Tibial artery (tissue), 4 donors: ENCODE data around the gene MYO9A.

Experiments
- DNase-seq, 2 donors: peaks; one replicate each; pipeline ENCODE4 v3.0.0-alpha.2; 2019
- H3K27ac ChIP-seq, 2 donors: fragments of 200-600 bp; sonication (generic) in 1 of 2; 1 replicate in 1 of 2; 2 replicates in 1 of 2; pipeline ENCODE4 v1.5.1; 2018 to 2019; ENCODE audit warnings: mild to moderate bottlenecking in 1 of 2
- H3K27me3 ChIP-seq, 2 donors: fragments of 200-600 bp; sonication (generic) in 1 of 2; one replicate each; pipeline versions ENCODE4 v1.5.1 to v1.6.0; 2016 to 2019
- H3K36me3 ChIP-seq, 3 donors: fragments of 200-600 bp; sonication (generic) in 2 of 3; one replicate each; pipeline ENCODE4 v1.5.1; 2016 to 2019; ENCODE audit warnings: mild to moderate bottlenecking in 2 of 3
- H3K4me1 ChIP-seq, 4 donors: fragments of 200-600 bp; sonication (generic) in 2 of 4; 1 replicate in 3 of 4; 2 replicates in 1 of 4; pipeline ENCODE4 v1.5.1; 2016 to 2019
- H3K4me3 ChIP-seq, 2 donors: fragments of 200-600 bp; sonication (generic) in 1 of 2; 1 replicate in 1 of 2; 2 replicates in 1 of 2; pipeline ENCODE4 v1.5.1; 2018 to 2019; ENCODE audit warnings: mild to moderate bottlenecking in 2 of 2
- H3K9me3 ChIP-seq, 3 donors: fragments of 200-600 bp; sonication (generic) in 1 of 3; one replicate each; pipeline ENCODE4 v1.5.1; 2016 to 2019
- CTCF ChIP-seq, 2 experiments: fragments of 200-600 bp in 1 of 2; fragments of 450-650 bp in 1 of 2; IDR thresholded peaks; one replicate each; pipeline ENCODE4 v1.5.1; 2017 to 2019; ENCODE audit warnings: antibody characterized with exemption in 2 of 2, mild to moderate bottlenecking in 1 of 2, moderate library complexity in 1 of 2
- intact Hi-C: fragments of 100-400 bp; cut with DNase I; formaldehyde crosslinking; loops from one replicate; pipeline ENCODE4 v1.15.0; 2023; ENCODE audit warnings: low total_unique reads

MYO9A gene

GRCh38 chr15:72118017-72118978, at the start of gene MYO9A, which contains the start of gene SENP8:
Gene MYO9A (minus strand): TSS chr15:72118150. CDS start chr15:72046563, 71,587 bp downstream.
Gene SENP8 (plus strand): TSS chr15:72118403. CDS start chr15:72139624, 21,221 bp downstream.
- peak in 1 of 2 experiments; percentile 4 for TF ChIP-seq CTCF (IDR thresholded peaks at IDR 0.05)
- Histone ChIP-seq H3K4me1 (peaks cover 0 to 25% (median 15%) of the 10 kb centered on the region in 4 donors), H3K27me3 (no peaks in the 10 kb centered on the region), H3K27ac (peak within 1 kb of the TSS; percentile 94 to 97), H3K9me3 (no peaks in the 10 kb centered on the region), H3K4me3 (peak within 1 kb of the TSS; percentile 80 to 89), H3K36me3 (no peaks in the 10 kb centered on the region)
- intact Hi-C loops, result loop anchor here (10.0 kb wide), 1 partner anchor 117 kb away; the partner anchor contains the start of gene PKM
- DNase-seq, result peak; percentile 96 to 99

DNA sequence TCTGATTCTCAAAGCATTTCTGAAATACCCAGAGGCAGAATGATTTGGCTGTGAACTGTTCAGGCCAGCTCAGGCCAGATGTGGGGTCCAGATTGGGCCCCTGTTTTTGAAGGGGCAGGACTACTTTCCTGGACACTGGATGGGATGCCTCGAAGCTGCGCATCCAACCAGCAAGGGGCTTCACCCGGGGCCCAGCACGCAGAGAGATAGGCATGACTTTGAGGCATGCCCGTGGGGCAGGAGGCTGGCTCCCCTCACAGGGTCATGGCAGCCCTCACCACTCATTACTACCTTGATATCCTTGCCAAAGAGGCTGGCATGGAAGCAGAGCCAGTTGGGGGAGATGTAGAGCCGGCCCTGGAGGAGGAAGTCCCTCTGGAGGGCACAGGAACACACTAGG, 49.5 kb upstream of the MYO9A start:
- H3K27ac ChIP-seq, result no peak overlapping the region
- H3K27me3 ChIP-seq, result peaks cover 0 to 3% of the 10 kb centered on the region in 2 donors
- DNase-seq, result no peak
- H3K9me3 ChIP-seq, result no peaks in the 10 kb centered on the region
- peaks cover 0 to 7% (median 0%) of the 10 kb centered on the region in 3 donors for H3K36me3 ChIP-seq
- no peak overlapping the region for H3K4me3 ChIP-seq
- TF ChIP-seq CTCF (IDR thresholded peaks at IDR 0.05), result no peak
- intact Hi-C loops, result no loop called here
- H3K4me1 ChIP-seq, result peaks cover 0 to 12% (median 0%) of the 10 kb centered on the region in 4 donors

GRCh38 chr15:72166716-72167417, 48.9 kb upstream of the MYO9A start:
- Histone ChIP-seq H3K27ac (no peak overlapping the region), H3K4me3 (no peak overlapping the region), H3K9me3 (no peaks in the 10 kb centered on the region), H3K36me3 (peaks cover 0 to 13% (median 0%) of the 10 kb centered on the region in 3 donors), H3K4me1 (peaks cover 0 to 12% (median 0%) of the 10 kb centered on the region in 4 donors), H3K27me3 (peaks cover 0 to 3% of the 10 kb centered on the region in 2 donors)
- no peak for DNase-seq
- TF ChIP-seq CTCF (IDR thresholded peaks at IDR 0.05), result no peak
- intact Hi-C loops, result no loop called here

DNA sequence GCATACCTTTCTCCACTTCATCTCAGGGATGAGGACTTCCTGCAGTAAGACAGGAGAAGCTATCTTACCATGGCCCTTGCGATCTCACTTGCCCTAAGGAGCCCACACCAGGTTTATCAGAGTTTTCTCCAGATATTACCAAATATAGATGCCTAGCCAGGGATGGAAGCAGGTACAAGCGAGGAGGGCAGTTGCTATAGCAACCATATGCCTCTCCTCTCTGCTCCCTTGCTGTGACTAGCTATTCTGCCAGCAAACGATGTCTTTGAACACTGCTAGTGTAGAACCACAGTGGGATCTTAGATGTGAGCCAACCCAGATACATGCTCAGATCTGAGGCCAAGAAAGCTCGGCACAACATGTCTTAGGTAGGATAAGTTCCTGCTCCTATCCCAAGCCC, 45.8 kb upstream of the MYO9A start:
- Histone ChIP-seq H3K27me3 (peaks cover 0 to 3% of the 10 kb centered on the region in 2 donors), H3K9me3 (no peaks in the 10 kb centered on the region), H3K4me3 (no peak overlapping the region), H3K4me1 (peaks cover 0 to 4% (median 0%) of the 10 kb centered on the region in 4 donors), H3K27ac (no peak overlapping the region), H3K36me3 (peaks cover 0 to 22% (median 0%) of the 10 kb centered on the region in 3 donors)
- DNase-seq, result no peak
- no peak for TF ChIP-seq CTCF (IDR thresholded peaks at IDR 0.05)
- intact Hi-C loops, result no loop called here

DNA sequence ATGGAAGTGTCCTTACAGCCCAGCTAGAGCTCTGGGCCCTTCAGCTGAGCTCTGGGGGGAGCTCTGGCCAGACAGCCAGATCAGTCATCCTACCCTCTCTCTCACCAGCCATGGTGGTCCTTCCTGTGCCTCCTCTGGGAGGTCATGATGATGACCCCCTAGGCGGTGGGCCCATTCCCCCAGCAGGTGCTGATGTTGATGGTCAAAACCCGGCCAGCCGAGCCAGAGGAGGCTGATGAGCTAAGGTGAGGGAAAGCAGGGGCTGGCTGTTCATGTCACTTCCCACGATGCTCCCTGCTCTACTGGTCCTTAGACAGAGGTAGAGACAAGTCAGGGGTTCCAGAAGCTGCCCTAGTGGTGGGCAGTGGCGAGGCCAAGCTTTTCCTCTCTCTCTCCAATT, 44.6 kb upstream of the MYO9A start:
- intact Hi-C loops, result no loop called here

More for the DNA sequence above, 44.6 kb upstream of the MYO9A start:
- Histone ChIP-seq H3K27me3 (peaks cover 0 to 3% of the 10 kb centered on the region in 2 donors), H3K9me3 (no peaks in the 10 kb centered on the region), H3K36me3 (peaks cover 0 to 22% (median 0%) of the 10 kb centered on the region in 3 donors), H3K27ac (no peak overlapping the region), H3K4me3 (no peak overlapping the region), H3K4me1 (no peaks in the 10 kb centered on the region)
- no peak for DNase-seq
- no peak for TF ChIP-seq CTCF (IDR thresholded peaks at IDR 0.05)
